ENCODE data around the gene AFTPH.
"Not testable (repeated sequence)": the region's sequence is repeated elsewhere in the genome, so short reads cannot be mapped to it uniquely, and the experiment has no call there.

Gene AFTPH

DNA sequence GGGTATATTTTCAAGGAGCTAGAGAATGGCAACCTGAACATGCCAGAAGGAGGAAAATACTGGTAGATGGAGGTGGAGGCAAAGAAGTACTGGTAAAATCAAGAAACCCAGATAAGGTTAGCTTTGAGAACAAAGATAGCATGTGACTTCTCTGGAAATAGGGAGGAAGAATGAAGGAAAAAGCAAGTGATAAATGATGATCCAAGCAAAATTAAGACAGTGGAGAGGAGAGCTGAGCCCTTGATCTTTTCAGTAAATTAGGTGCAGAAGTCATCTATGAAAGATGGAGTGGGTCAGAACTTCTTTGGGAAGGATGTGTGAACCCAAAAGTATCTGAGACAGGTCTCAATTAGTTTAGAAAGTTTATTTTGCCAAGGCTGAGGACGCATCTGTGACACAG, 25.7 kb upstream of the AFTPH start:
- no peak for DNase-seq

DNA sequence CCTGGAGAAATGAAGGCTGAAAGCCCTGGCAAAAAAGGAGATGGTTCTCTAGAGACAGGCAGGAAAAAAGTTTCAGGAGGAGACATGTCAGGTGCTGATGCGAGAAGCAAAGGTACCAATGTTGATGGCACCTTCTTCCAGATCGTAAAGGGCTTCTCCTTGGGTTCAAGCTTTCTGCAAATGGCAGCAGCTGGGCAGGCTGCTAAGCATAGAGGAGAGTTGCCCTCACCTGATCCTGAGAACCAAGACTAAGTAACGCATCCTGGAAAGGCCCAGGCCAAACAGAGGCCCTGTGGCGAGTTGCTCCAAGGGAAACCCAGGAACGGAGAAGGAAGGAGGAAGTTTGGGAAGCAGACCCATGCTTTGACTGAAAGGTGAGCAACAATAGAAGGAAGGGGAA, 23.6 kb upstream of the AFTPH start:
- DNase-seq = no peak

DNA sequence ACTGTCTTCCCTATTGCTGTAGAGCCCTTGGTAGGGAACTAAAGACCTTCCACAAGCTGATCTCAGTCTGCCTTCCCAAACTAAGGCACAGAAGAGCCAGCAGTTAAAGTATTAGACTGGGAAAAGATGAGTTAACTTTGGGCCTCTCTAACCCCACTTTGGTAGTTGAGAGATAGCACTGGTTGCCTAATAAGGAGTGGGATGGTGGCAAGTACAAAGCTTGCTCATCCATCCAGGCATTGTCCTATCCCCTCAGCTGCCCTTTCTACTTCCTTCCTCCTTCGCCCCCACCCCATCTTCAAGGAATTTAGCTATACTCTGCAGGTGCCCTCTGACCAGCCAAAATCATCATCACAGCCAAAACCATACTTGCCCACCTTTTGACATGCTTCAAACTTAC, 22.2 kb upstream of the AFTPH start:
- DNase-seq = no peak

DNA sequence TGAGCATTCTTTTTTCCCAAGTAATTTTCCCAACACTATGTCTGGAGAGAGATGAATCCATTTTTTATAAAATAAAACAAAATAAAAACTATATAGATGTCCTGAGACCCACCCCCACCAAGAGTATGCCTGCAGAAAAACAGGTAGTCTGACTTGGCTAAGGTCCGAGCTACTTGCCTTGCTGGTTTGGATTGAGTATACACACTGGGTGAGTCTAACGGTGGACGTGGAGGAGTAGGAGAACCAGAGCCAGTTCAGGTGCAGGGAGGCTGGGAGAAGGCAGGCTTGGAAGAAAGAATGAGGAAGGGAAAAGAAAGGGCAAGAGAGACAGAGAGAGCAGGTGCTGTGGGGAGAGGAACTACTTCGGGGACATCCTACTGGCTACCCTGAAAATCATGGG, 21.3 kb upstream of the AFTPH start:
- DNase-seq = no peak

DNA sequence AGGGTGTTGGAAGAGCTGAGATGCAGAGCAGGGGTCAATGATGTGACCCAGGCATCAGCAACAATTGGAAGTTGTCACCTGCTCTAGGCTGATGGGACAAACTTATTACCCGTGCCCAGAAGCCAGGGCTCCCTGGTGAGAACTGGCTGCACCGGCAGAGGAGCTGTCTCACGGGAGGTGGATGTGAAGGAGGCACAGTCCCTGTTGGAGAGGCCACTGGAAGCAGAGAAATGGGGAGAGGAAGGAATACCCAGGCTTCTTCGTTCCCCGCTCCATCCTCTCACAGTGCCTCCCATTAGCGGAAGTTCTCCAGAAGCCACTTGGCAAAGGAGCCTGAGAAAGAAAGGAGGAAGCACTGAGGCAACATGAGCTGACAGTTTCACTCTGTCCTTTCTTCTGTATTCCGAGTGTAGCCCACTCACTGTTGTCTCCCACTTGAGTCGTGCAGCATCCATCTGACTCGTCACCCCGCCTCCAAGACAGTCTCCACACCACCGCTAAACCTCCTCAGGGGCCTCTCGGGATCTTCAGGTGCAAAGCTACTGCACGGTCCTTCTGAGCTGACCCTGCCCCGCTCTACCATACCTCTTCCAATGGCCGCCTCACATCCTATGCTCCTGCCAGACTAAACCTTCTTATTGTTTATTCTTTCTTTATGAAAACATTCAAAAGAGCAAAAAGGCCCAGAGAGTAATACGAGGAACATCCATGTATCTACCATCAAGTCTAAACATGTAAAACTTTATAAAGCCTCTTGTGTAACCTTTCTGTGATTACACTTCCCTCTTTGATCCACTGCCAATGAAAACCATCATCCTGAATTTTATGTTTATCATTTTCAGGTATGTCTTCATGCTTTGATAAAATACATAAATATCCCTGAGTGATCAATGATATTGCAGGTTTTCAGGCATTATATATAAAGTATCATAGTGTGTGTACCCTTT, 19.1 kb upstream of the AFTPH start:
- DNase-seq = no peak

DNA sequence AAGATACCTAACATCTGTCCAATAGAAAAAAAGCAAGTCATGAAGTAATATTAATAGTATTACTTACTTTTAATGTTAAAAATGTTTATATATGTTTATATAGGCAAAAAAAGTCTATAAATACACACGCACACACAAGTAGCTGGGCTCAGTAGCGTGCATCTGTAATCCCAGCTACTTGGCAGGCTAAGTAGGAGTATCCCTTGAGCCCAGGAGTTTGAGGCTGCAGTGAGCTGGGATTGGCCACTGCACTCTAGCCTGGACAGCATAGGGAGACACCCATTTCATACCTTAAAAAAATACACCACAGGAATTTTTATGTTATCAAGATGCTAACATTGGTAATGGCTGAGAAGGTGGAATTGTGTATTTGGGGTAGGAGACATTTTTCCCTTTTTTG, 17.4 kb upstream of the AFTPH start:
- DNase-seq = no peak

DNA sequence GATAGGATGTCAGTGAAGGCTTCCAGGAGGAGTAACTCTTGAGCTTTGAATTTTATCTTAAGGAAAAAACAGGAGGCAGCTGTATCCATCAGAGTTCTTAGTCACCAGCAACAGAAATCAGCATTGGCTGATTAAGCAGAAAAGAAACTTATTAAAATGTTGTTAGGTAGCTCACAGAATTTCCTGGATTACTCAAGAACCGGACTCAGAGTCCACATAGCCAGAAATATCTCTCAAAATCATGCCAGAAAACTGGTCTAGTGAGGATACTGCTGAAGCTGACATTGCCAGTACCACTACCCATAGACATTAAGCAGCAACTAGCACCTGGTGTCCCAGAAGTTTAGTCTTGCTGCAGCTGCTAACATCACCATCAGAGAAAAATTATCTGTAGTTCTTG, 10.1 kb upstream of the AFTPH start:
- no peak for DNase-seq

DNA sequence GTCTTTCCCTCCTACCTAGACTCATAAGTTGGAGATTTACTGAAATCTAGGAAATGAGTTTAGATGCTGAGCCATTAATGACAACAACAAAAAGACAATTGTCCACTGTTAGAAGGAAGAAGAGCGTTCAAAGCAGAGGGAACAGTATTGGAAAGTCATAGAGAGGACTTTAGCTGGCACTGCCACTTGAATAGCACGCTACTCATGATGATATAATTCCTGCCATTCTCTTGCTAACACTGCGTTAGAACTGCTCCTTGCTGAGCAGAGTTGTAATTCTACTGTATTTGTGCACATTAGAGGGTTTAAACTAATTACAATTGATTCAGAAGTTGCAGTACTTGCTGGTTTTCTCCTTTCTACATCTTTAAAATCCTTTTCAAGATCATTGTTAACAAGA, 9.0 kb upstream of the AFTPH start:
- DNase-seq = no peak

DNA sequence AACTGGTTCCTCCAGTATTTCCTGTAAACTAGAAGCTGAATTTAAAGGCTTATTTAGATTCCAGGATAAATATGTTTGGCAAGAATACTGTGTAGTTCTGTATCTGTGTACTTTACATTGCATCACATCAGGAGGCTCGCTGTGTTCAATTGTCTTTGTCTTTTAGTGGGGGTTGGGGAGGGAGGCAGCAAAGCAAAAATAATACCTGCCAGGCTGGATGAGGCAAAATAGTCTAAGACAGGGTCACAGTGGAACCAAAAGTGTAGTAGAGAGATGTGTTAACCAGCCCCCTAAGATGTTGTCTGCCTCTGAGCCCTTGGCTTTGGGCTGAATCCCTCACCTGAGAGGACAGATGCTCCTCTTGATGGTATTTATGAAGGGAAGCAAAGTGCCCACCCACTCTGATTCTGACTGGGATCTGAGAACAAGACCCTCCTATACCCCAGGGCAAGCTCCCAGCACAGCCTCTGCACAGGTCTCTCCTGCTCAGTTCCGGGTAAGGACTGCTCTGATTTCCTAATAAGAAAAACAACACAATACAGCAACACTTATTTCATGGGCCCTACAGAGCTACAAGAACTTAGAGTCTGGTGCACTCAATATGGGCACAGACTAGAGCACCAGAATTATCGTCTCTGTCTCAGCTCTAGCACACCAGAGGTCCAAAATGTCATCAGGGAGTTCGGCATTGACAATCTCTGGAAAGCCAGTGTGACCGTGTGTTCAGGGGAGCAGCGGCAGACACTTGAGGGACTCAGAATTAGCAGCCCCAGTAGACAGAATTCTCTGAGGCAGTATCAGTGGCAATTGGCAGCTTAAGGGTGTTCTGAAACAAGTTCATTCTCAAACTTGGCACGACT, 7.2 kb upstream of the AFTPH start:
- DNase-seq = no peak

DNA sequence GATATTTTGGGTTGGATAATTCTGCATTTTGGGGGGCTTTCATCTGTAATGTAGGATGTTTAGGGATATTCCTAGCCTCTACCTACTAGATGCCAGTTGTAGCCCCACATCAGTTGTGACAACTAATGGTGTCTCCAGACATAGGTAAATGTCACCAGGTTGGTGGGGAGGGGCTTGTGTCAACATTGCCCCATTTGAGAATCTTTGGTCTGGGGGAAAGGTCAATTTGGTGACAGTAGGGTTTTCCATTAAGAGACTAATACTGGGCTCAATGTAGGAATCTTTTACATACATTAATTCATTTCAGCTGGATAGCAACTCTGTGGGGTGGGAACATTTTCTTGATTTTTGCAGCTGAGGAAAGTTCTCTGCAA, 6.6 kb upstream of the AFTPH start:
- no peak for DNase-seq

DNA sequence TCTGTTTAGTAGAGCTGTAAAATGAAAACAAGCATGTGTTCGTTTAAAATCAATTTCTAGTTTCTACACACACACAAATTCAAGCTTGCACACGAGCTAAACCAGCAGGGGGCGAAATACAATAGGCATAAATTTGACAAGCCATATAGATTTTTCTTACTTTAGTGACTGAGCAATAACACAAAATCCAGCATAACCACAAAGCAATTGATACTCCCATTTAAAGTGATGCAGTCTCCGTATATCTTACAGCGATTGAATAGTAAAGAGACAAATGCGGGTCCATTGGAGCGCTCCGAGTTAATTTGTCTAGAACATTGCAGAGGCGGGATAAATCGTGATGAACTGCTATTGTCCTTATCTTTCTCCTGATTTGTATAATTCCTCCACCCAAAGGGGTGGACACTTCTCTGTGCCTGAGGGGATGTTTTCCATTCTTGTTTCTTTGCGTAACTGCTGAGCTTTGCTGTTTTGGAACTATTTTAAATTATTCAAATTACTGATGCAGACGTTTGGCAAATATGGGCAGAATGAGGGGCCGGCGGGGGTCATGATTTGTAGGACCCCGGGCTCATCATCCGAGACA, 1.2 kb upstream of the AFTPH start:
- DNase-seq = peak; percentile 71

DNA sequence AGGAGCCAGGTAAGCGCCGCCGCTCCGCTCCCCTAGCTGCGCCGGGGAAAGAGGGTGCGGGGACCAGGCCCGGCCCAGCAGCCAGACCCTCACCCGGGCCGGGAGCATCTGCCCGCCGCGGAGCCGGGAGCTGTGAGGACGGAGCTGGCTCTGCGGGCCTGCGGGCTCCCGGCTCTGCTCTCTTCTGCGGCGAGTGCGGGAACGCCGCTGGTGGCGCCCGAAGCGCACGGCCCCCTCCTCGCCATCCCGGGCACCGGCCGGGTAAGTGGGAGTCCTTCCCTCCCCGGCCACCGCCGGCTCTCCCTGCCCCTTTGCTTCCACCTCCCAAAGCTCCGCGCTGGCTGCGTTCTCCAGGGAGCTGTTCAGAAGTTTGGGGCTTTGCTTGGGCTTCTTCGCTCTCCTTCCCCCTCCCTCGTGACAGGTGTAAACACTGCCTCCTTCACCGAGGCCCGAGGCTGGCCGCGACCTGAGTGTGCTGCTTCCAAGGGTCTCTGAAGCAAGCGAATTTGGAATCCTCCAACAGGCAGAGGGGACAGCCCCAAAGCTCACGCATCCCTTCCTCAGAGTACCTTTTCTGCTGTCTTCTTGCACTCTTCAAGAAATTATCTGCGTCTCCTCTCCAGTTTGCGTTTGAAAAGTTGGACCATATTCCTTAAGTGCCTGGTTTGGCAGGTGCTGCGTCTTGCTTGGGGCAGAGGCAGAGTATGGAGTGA, 632 bp downstream of the AFTPH start:
- peak; percentile 10 for DNase-seq

DNA sequence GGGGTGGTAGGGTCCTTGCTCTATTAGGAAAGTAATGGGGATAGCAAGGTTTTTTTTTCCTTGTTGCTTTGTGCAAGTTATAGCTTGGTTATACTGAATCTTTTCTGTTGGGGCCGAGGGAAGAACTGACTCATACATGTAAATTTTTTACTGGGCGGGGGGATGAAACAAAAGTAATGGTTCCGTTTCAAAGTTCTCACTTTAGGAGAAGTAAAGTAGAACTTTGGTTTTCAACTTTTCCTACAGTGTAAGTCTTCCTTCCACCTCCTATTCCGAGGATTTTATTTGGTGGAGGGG, 1.1 kb downstream of the AFTPH start:
- DNase-seq = no peak

DNA sequence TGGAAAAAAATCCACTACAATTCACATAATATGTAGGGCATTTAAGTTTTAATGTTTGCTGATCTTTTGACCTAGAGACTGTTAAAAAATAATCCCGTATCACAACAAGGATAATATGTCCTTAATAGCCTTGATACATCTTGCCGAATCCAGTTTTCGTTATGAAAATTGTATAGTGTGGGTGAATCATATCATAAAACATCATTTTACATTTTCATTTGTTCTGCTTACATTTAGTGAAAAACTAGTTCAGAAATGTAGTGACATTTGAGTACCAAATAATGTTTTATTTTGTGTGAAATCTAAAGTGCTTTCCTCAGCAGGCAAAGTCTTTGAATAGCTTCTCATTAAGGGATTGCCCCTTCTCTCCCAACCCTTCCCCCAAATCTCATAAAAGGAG, 1.9 kb downstream of the AFTPH start:
- no peak for DNase-seq

DNA sequence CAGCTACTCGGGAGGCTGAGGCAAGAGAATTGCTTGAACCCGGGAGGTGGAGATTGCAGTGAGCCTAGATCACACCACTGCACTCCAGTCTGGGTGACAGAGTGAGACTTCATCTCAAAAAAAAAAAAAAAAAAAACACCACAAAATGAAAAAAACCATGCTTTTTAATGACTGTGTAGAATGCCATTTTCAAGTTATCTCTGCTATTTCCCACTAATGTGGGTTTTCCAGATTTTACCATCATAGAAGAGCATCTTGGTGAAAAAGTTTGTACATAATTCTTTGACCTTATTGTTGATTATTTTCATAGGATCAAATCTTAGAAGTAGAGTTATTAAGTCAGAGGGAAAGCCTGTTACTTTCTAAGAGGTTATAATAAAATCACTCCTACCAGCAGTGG, 6.8 kb downstream of the AFTPH start:
- not testable (repeated sequence) for DNase-seq

DNA sequence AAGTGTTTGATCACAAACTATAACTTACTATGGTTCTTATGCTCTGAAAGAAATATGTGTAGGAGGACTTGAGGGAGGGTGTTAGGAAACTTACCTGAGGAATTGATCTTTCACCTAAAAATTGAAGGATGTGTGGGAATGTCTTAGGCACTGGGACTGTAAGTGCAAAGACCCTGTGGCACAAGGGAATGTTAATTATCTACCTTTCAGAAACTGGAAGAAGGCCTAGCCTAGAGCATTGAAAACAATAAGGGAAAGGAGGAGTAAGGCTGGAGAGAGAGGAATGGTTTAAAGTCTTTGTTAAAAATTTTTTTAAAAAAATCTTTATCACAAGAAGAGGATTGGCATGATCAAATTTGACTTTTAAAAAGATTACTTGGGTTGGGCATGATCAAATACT, 7.9 kb downstream of the AFTPH start:
- no peak for DNase-seq

DNA sequence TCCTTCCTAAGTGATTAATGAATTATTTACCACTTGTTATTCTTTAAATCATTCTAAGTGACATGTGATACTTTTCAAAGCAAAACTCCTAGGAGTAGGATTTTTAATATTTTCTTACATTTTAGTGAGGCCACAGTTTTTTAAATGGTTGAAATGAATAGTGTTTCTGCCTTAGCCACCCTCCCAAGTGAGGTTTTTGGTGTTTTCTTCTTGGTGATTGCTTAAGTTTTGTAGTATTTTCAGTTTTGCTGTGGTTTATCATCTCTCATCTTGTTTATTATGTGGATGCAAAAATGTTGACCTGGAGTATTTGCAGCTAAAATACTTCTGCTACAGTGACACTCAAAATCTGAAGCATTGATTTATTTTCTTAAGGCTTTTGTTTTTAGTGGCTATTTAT, 9.8 kb downstream of the AFTPH start:
- no peak for DNase-seq

DNA sequence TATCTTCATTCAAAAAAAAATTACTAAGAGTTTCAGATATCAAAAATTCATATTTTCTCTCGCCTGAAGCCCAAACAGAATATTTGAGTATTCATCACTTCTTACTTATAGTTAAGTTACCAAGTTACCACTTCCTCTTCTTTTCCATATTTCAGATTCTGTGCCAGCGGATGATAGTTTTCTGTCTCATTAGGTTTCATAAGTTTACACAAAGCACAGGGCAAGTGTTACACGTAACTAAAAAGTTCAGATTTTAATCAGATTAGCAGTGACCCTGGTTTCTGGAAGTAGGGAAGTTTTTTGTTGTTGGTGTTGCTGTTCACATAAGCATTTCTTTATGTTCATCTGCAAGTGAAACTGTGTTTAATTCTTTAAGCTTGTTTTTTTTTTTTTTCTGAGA, 10.2 kb downstream of the AFTPH start:
- no peak for DNase-seq

DNA sequence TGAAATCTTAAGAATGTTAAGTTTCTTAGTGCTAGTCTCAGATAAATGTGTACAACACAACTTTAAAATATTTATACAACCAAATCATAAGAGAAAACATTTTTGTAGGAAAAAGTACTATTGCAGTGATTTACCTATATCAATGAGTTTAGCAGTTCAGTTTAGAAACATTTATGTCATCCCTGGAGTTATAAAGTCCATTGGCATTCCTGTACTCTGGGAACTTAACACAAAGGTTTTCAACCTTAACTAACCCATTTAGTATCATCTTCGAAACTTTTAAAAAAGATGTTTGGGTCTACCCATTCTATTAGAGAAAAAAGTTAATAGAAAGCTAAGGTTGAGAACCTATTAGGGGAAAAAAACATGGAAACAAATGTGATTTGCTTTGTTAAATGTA, 10.9 kb downstream of the AFTPH start:
- DNase-seq = no peak

DNA sequence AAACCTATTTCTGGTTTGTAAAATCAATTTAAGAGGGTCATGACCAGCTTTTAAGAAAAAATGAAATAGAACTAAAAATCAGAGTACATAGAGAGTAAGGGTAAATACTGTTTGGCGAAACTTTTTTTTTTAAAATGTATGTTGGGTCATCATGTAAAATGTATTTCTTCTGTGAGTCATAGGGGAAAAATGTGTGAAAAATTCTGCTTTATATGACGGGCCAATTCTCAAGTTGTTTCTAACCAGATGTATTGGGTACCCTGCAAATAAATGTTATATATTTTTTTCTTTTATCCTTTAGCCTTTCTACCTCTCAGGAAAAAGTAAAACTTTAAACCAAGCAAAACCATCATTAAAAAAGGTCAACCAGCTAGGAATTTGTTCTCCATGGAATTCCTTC, 13.9 kb downstream of the AFTPH start:
- DNase-seq = no peak

DNA sequence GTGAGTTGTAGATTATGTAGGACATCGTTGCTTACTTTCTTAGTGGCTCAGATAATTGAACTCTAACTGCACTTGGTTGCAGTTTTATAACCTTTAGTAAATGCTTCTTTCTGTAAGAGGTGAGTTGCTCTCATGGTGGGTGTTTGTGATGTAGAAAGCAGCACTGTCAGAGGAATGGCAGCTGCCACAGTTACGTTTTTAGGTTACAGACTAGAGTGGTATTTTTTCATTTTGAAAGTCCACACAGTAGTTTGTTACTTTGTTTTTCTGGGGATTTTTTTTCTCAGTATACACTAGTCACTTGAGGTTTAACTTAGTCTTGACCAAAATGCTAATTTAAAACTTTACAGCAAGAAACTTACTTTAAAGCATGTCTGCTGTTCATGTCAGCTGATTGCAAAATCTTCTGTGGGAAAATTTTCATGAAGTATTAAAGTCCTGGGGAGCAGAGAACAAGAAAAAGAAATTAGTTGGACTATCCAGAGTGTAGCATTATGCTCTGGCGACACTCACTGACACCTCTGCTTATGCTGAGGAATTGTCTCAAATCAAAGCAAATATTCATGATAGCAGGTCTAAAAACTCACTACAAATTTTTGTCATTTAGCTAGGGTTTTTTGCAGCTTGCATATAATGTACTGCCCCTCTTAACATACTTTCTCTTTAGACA, 14.8 kb downstream of the AFTPH start:
- no peak for DNase-seq

DNA sequence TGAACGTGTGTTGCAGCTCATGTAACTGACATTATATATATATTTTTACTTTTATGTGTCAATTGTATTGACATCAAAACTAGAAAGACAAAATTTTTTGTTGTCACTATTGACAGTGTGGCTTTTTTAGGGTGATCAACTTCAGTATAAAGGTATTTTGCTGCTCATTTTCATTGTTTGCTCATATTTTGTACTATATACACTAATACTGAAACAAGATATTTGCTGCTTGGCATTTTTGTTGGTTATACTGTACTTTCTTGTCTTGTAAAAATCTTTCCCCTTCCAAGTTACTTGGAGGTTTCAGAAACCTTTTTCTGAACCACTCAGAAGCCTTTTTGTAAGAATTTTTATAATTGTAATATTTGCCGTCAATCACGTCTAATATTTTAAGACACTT, 16.5 kb downstream of the AFTPH start:
- DNase-seq = no peak

DNA sequence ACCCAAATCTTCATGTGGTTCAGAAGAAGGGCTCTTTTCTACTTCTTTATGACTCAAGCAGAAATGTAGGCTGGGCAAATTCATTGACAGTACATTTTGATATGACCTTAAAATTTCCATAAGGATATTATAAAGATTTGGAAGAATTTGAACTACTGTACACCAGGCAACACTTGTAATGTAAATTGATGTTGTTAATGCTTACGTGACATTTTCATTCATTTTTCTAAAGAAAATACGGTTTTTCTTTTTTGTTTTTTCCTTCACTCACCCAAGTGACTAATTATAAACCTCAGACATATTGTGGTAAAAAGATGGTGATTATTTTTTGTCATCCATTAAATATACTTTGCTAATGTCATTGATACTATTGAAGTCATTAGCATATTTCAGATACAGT, 17.4 kb downstream of the AFTPH start:
- no peak for DNase-seq
